SU-DHL-6 (cell line): Measurements from ENCODE around the gene ZNF768.

Experiments used
- CTCF ChIP-seq: fragments of 200-600 bp; sonication (generic); IDR thresholded peaks from one replicate; pipeline ENCODE4 v1.5.1; 2017; ENCODE audit warnings: antibody characterized with exemption, mild to moderate bottlenecking, low read length, moderate library complexity; ENCODE audit not compliant: insufficient read depth, poor library complexity, severe bottlenecking
- EZH2phosphoT487 ChIP-seq: fragments of 200-600 bp; sonication (generic), shearing (Covaris generic); conservative IDR thresholded peaks from 2 replicates; pipeline ENCODE4 v1.6.1; 2018; ENCODE audit warnings: mild to moderate bottlenecking, antibody characterized with exemption, low read length, moderate library complexity, mixed read lengths

- no peak for TF ChIP-seq CTCF
- TF ChIP-seq EZH2phosphoT487: no peak
These were observed 51.7 kb downstream of the ZNF768 start for GRCh38 chr16:30474684-30475083.
